ENCODE results near the gene DOCK10. TPM values are rescaled to one million over a fixed set of nuclear protein-coding genes. Genes with fewer than 3 reads are reported as not detected.
A peak's percentile ranks its signal among the peaks of the same experiment; 100 is the strongest.

The DOCK10 gene
- total RNA-seq, 1 donor from 2014 or later, result 9.8 TPM

DNA sequence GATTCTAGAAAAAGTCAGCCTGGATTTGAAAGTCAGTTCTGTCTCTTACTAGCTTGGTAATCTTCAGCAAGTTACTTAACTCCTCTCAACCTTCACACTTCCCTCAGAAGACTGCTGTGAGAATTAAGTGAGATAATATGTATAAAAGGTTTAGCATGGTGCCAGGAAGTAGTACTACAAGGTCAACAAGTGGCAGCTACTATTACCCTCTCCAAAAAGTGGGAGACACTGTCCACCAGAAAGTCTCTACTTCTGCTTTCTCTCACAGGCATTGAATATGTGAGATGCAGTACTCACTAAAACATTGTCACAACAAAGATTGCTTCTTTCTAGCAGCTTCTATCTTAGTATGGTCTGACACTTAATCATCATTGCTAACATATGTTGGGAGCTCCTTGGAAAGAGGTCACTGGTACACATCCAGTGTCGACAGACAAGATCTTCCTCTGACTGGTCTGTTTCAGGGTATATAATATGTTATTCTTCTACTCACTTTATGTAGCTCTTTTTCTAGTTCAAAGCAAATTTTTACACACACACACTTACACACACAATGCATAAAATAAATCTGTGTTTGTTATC, 47.9 kb downstream of the DOCK10 start:
- peaks cover 32% of the 10 kb centered on the region for H3K4me1 ChIP-seq
- DNase-seq (ENCODE audit: extremely low spot score in 2 of 2), result no peak
- no peaks in the 10 kb centered on the region for H3K9me3 ChIP-seq
- TF ChIP-seq POLR2AphosphoS5 (IDR thresholded peaks at IDR 0.05; ENCODE audit: insufficient read depth in 1 of 2, low read depth in 1 of 2) (no peak), POLR2A (IDR thresholded peaks at IDR 0.05) (no peak)
- TF ChIP-seq, protein P1, sequence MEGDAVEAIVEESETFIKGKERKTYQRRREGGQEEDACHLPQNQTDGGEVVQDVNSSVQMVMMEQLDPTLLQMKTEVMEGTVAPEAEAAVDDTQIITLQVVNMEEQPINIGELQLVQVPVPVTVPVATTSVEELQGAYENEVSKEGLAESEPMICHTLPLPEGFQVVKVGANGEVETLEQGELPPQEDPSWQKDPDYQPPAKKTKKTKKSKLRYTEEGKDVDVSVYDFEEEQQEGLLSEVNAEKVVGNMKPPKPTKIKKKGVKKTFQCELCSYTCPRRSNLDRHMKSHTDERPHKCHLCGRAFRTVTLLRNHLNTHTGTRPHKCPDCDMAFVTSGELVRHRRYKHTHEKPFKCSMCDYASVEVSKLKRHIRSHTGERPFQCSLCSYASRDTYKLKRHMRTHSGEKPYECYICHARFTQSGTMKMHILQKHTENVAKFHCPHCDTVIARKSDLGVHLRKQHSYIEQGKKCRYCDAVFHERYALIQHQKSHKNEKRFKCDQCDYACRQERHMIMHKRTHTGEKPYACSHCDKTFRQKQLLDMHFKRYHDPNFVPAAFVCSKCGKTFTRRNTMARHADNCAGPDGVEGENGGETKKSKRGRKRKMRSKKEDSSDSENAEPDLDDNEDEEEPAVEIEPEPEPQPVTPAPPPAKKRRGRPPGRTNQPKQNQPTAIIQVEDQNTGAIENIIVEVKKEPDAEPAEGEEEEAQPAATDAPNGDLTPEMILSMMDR (IDR thresholded peaks at IDR 0.05), result no peak
- no peaks in the 10 kb centered on the region for H3K36me3 ChIP-seq
- H3K4me3 ChIP-seq, result no peak overlapping the region
- no peaks in the 10 kb centered on the region for H3K27me3 ChIP-seq
- intact Hi-C loops (cut with DNase I), result no loop called here
- no peak overlapping the region for H3K27ac ChIP-seq

DNA sequence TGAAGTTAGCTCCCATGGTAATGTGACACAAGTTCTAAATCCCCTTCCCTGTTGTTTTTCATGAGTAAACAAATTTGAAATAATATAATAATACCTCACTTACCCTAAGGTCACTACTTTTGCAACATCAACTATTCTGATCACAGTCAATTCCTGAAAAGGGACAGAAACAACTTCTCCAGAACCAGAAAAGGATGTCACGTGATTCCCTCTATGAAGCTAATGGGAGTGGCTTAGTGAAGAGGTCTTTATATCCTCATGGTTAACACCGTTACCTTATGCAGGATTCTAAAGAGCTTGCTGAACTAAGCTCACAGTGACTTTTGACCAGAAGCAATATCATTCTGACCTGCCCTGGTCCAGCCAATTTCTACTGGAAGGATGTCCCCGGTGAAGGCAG, 51.6 kb downstream of the DOCK10 start:
- H3K27me3 ChIP-seq, result no peaks in the 10 kb centered on the region
- no peak overlapping the region for H3K27ac ChIP-seq
- H3K36me3 ChIP-seq, result no peaks in the 10 kb centered on the region
- no peak for TF ChIP-seq POLR2A (IDR thresholded peaks at IDR 0.05)
- TF ChIP-seq, protein P1 (IDR thresholded peaks at IDR 0.05), result no peak
- TF ChIP-seq POLR2AphosphoS5 (IDR thresholded peaks at IDR 0.05; ENCODE audit: insufficient read depth in 1 of 2, low read depth in 1 of 2), result no peak
- H3K9me3 ChIP-seq, result no peaks in the 10 kb centered on the region
- intact Hi-C loops (cut with DNase I), result no loop called here
- no peak overlapping the region for H3K4me3 ChIP-seq
- DNase-seq (ENCODE audit: extremely low spot score in 2 of 2), result no peak
- H3K4me1 ChIP-seq, result peaks cover 19% of the 10 kb centered on the region

DNA sequence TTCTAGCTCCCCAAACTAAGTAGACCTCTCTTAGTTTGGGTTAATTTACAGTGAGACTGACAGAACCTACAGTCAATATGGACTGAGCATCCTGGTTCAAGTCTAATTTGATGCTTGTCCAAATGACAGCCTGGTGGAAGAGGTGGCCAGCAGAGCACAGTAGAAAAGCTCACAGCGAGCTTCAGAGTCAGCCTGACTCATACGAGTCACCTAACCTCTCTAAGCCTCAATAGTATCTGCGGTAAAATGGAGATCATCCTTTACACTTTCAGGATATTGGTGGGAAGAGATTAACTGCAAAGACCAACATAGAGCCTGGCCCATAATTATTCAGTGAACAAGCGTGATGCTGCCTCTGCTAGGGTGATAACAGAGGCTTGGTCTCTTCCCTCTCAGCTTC, 54.5 kb downstream of the DOCK10 start:
- DNase-seq (ENCODE audit: extremely low spot score in 2 of 2), result no peak
- Histone ChIP-seq H3K27me3 (no peaks in the 10 kb centered on the region), H3K9me3 (no peaks in the 10 kb centered on the region), H3K36me3 (no peaks in the 10 kb centered on the region), H3K4me3 (no peak overlapping the region), H3K27ac (no peak overlapping the region), H3K4me1 (peaks cover 32% of the 10 kb centered on the region)
- intact Hi-C loops (cut with DNase I), result no loop called here
- TF ChIP-seq POLR2A (IDR thresholded peaks at IDR 0.05), result no peak
- no peak for TF ChIP-seq POLR2AphosphoS5 (IDR thresholded peaks at IDR 0.05; ENCODE audit: insufficient read depth in 1 of 2, low read depth in 1 of 2)
- TF ChIP-seq, protein P1 (IDR thresholded peaks at IDR 0.05), result no peak

DNA sequence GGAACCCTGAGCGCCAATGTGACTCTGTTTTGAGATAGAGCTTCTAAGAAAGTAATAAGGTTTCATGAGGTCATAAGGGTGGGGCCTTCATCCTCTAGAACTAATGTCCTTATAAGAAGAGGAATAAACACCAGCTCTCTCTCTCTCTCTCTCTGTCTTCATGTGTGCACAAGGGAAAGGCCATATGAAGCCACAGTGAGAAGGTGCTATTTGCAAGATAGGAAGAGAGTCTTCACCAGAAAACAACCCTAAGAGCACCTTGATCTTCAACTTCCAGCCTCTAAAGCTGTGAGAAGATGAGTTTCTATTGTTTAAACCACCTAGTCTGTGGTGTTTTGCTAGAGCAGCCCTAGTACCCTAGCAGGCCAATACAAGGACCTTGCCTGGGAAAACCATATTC, 55.8 kb downstream of the DOCK10 start:
- H3K4me1 ChIP-seq, result peaks cover 27% of the 10 kb centered on the region
- no peak for DNase-seq (ENCODE audit: extremely low spot score in 2 of 2)
- no peaks in the 10 kb centered on the region for H3K27me3 ChIP-seq
- TF ChIP-seq POLR2AphosphoS5 (IDR thresholded peaks at IDR 0.05; ENCODE audit: insufficient read depth in 1 of 2, low read depth in 1 of 2) (no peak), POLR2A (IDR thresholded peaks at IDR 0.05) (no peak)
- TF ChIP-seq, protein P1 (IDR thresholded peaks at IDR 0.05), result no peak
- H3K36me3 ChIP-seq, result no peaks in the 10 kb centered on the region
- no peak overlapping the region for H3K4me3 ChIP-seq
- intact Hi-C loops (cut with DNase I), result no loop called here
- H3K27ac ChIP-seq, result no peak overlapping the region
- no peaks in the 10 kb centered on the region for H3K9me3 ChIP-seq

DNA sequence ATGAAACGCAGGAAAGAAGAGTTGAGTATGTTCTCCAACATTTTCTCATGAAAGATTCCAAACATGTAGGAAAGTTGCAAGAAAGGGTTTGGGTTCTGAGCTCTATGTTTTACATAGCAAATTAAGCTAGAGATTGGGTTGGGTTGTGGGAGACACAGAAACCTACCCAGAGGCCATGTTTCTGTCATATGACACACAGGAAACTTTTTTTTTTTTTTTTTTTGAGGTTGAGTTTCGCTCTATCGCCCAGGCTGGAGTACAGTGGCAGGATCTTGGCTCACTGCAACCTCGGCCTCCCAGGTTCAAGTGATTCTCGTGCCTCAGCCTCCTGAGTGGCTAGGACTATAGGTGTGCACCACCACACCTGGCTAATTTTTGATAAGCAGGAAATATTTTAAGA, 57.6 kb downstream of the DOCK10 start:
- no peak for TF ChIP-seq POLR2AphosphoS5 (IDR thresholded peaks at IDR 0.05; ENCODE audit: insufficient read depth in 1 of 2, low read depth in 1 of 2)
- TF ChIP-seq, protein P1 (IDR thresholded peaks at IDR 0.05), result no peak
- TF ChIP-seq POLR2A (IDR thresholded peaks at IDR 0.05), result no peak
- DNase-seq (ENCODE audit: extremely low spot score in 2 of 2), result no peak
- H3K36me3 ChIP-seq, result no peaks in the 10 kb centered on the region
- H3K9me3 ChIP-seq, result no peaks in the 10 kb centered on the region
- peaks cover 15% of the 10 kb centered on the region for H3K4me1 ChIP-seq
- H3K27me3 ChIP-seq, result no peaks in the 10 kb centered on the region
- peak overlapping the region; percentile 77 for H3K27ac ChIP-seq
- no peak overlapping the region for H3K4me3 ChIP-seq
- intact Hi-C loops (cut with DNase I), result no loop called here

All from vagina (tissue), 2 donors.